Measurements from ENCODE around the gene ALAS1. TPM values are rescaled to one million over a fixed set of nuclear protein-coding genes. Genes with fewer than 3 reads are reported as not detected.

Gene ALAS1
- total RNA-seq, 1 donor from 2014 or later = 56.3 TPM

DNA sequence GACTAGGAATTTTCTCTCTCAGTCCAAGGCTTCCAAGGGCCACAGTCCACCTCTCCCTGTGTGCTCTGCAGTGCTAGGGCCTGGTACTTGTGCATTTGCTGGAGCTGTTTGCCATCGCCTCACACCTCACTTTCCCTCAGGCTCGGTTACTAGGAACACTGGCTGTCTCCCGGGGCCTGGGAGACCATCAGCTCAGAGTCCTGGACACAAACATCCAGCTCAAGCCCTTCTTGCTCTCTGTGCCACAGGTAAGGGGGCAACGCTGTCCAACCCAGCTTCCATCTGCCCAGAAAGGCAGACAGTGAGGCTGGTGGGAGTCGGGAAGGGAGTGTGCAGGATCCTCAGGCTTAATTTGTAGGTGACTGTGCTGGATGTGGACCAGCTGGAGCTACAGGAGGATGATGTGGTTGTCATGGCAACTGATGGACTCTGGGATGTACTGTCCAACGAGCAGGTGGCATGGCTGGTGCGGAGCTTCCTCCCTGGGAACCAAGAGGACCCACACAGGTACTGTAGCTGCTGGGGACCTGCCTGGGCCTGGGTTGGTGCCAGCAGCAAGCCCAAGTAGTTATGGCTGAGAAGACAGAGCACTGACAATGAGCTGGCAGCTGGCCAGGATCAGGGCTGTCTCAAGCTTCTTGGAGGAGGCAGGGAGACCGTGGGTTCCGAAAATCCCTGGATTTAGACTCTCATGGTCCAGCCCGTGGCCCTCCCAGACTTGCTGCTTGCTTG is 51.0 kb downstream of the ALAS1 start:
- Histone ChIP-seq H3K79me2 (ENCODE audit: insufficient read depth, low read length) (peaks cover 5% of the 10 kb centered on the region), H3K9me3 (ENCODE audit: insufficient read depth, low read depth, low read length) (no peaks in the 10 kb centered on the region), H2AFZ (ENCODE audit: low read depth, low read length) (no peak overlapping the region), H3K27me3 (ENCODE audit: insufficient read depth, low read length) (no peaks in the 10 kb centered on the region), H3K27ac (ENCODE audit: low read depth, low read length) (no peak overlapping the region), H3K4me1 (ENCODE audit: insufficient read depth, low read length) (peaks cover 16% of the 10 kb centered on the region), H3K36me3 (ENCODE audit: insufficient read depth, low read length) (peaks cover 29% of the 10 kb centered on the region), H3K4me2 (ENCODE audit: low read length) (no peak overlapping the region), H3K9ac (ENCODE audit: low read length) (no peak overlapping the region), H4K20me1 (ENCODE audit: insufficient read depth, low read length) (peaks cover 58% of the 10 kb centered on the region), H3K4me3 (ENCODE audit: insufficient read depth, low read depth, low read length) (no peak overlapping the region)
- Mint-ChIP-seq H3K27me3 (ENCODE audit: low read depth, unreplicated experiment) (no peaks in the 10 kb centered on the region), H3K4me3 (ENCODE audit: unreplicated experiment) (no peak overlapping the region), H3K36me3 (ENCODE audit: low read depth, unreplicated experiment) (peaks cover 23% of the 10 kb centered on the region), H3K27ac (ENCODE audit: unreplicated experiment) (no peak overlapping the region), H3K4me1 (ENCODE audit: low read depth, unreplicated experiment) (peaks cover 11% of the 10 kb centered on the region), H3K9me3 (ENCODE audit: unreplicated experiment) (no peaks in the 10 kb centered on the region)
- FAIRE-seq (no peak), DNase-seq (ENCODE audit: low read depth) (no peak)
- TF ChIP-seq CTCF (IDR thresholded peaks at IDR 0.05; ENCODE audit: insufficient read depth, low read depth, low read length) (no peak), EZH2 (IDR thresholded peaks at IDR 0.05; ENCODE audit: insufficient read depth, low read length) (no peak)

DNA sequence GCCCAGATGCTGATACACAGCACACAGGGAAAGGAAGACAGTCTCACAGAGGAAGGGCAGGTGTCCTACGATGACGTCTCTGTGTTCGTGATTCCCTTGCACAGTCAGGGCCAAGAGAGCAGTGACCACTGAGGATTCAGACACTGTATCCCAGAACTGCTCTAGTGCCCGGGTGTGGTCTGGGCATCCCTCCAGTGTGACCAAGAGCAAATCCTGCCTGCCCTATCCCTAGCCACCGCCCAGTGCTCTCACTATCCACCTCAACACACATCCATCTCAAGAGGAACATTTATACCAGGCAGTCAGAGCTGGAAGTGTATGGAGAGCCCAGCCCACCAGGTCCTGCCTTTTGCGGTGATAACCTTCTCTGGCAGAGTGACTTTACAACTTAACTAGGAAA is 51.7 kb downstream of the ALAS1 start:
- H3K27me3 Mint-ChIP-seq (ENCODE audit: low read depth, unreplicated experiment) = no peaks in the 10 kb centered on the region

More for the DNA sequence above, 51.7 kb downstream of the ALAS1 start:
- FAIRE-seq (no peak), DNase-seq (ENCODE audit: low read depth) (no peak)
- no peaks in the 10 kb centered on the region for H3K27me3 ChIP-seq (ENCODE audit: insufficient read depth, low read length)
- TF ChIP-seq EZH2 (IDR thresholded peaks at IDR 0.05; ENCODE audit: insufficient read depth, low read length) (no peak), CTCF (IDR thresholded peaks at IDR 0.05; ENCODE audit: insufficient read depth, low read depth, low read length) (no peak)
- no peak overlapping the region for H3K4me3 ChIP-seq (ENCODE audit: insufficient read depth, low read depth, low read length)
- no peak overlapping the region for H3K27ac ChIP-seq (ENCODE audit: low read depth, low read length)
- no peak overlapping the region for H3K4me2 ChIP-seq (ENCODE audit: low read length)
- Mint-ChIP-seq H3K9me3 (ENCODE audit: unreplicated experiment) (no peaks in the 10 kb centered on the region), H3K27ac (ENCODE audit: unreplicated experiment) (no peak overlapping the region), H3K36me3 (ENCODE audit: low read depth, unreplicated experiment) (peaks cover 23% of the 10 kb centered on the region), H3K4me1 (ENCODE audit: low read depth, unreplicated experiment) (peaks cover 6% of the 10 kb centered on the region), H3K4me3 (ENCODE audit: unreplicated experiment) (no peak overlapping the region)
- H3K36me3 ChIP-seq (ENCODE audit: insufficient read depth, low read length) = peaks cover 34% of the 10 kb centered on the region
- no peaks in the 10 kb centered on the region for H3K9me3 ChIP-seq (ENCODE audit: insufficient read depth, low read depth, low read length)
- H2AFZ ChIP-seq (ENCODE audit: low read depth, low read length) = no peak overlapping the region
- H3K4me1 ChIP-seq (ENCODE audit: insufficient read depth, low read length) = peaks cover 11% of the 10 kb centered on the region
- no peak overlapping the region for H3K9ac ChIP-seq (ENCODE audit: low read length)
- H3K79me2 ChIP-seq (ENCODE audit: insufficient read depth, low read length) = peaks cover 5% of the 10 kb centered on the region
- peaks cover 65% of the 10 kb centered on the region for H4K20me1 ChIP-seq (ENCODE audit: insufficient read depth, low read length)
